Measurements from ENCODE around the gene ASPG. TPM values are rescaled to one million over a fixed set of nuclear protein-coding genes. Genes with fewer than 3 reads are reported as not detected.

ASPG gene
- total RNA-seq, 1 donor from 2014 or later: 1.2 TPM

- TF ChIP-seq EZH2 (IDR thresholded peaks at IDR 0.05) (peak; percentile 22), EZH2phosphoT487 (IDR thresholded peaks at IDR 0.05) (no peak), CTCF (IDR thresholded peaks at IDR 0.05) (peak; percentile 25)
- Histone ChIP-seq H3K79me2 (ENCODE audit: low read depth) (peaks cover 20% of the 10 kb centered on the region), H3K36me3 (no peaks in the 10 kb centered on the region), H3K27me3 (peaks cover 51% of the 10 kb centered on the region), H3K4me1 (peaks cover 43% of the 10 kb centered on the region), H4K20me1 (ENCODE audit: low read depth) (peaks cover 43% of the 10 kb centered on the region), H3K9ac (no peak overlapping the region), H3K4me3 (peak overlapping the region; percentile 59), H2AFZ (replicated peaks) (peak overlapping the region; percentile 70), H3F3A (ENCODE audit: low read depth) (peaks cover 6% of the 10 kb centered on the region), H3K4me2 (peak overlapping the region; percentile 92), H3K9me3 (ENCODE audit: low read depth) (no peaks in the 10 kb centered on the region), H3K27ac (no peak overlapping the region)
- Mint-ChIP-seq H3K4me1 (peaks cover 15% of the 10 kb centered on the region), H3K27ac (no peak overlapping the region), H3K36me3 (no peaks in the 10 kb centered on the region), H3K9me3 (no peaks in the 10 kb centered on the region), H3K4me3 (peak overlapping the region; percentile 73), H3K27me3 (ENCODE audit: insufficient read depth, low read depth) (peaks cover 38% of the 10 kb centered on the region)
- DNase-seq (ENCODE audit: low spot score): peak; percentile 75
Measured at GRCh38 chr14:104135904-104136471, 50.5 kb downstream of the ASPG start.

DNA sequence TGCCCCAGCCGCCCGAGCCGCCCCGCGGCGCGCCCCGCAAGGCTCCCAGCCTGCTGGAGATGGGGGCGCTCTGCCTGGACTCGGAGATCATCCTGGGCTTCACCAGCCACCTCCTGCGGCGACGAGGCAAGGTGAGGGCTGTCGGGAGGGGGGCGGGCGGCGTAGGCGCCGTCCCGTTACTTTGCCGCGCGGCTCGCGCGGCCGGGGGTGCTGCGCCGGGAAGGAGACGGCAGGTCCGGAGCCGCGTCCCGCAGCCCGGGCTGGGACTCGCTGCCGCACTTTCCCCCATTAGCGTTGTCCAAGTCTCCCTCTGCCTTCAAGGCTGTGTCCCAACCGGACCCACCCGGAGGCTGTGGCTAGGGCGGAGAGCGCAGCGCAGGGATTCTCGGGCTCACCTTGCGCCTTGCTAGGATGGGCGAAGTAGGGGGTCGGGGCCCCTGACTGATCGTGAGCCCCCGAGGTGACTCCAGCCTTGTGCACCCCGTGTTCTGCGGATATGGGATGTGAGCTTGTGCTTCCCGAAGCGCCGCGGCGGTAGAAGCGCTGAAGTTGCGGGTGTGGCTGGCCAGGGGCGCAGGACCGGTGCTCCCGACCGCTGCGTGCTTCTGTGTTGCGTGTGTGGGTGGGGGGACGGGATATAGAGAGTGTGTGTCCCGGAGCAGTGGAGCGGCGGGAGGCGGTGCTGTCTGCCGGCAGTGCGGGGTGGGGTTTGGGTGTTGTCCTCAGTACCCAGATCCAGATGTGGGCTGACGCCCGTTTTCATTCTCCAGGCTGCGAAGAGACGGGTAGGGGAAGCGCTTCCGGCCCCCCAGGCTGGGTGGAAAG, 51.2 kb downstream of the ASPG start:
- Histone ChIP-seq H3F3A (ENCODE audit: low read depth) (peaks cover 6% of the 10 kb centered on the region), H3K4me1 (peaks cover 47% of the 10 kb centered on the region), H3K4me2 (peak overlapping the region; percentile 92), H3K4me3 (peak overlapping the region; percentile 59), H2AFZ (replicated peaks) (no peak overlapping the region), H3K27ac (no peak overlapping the region), H3K27me3 (peaks cover 51% of the 10 kb centered on the region), H3K36me3 (no peaks in the 10 kb centered on the region), H3K79me2 (ENCODE audit: low read depth) (peaks cover 27% of the 10 kb centered on the region), H4K20me1 (ENCODE audit: low read depth) (peaks cover 48% of the 10 kb centered on the region), H3K9ac (no peak overlapping the region), H3K9me3 (ENCODE audit: low read depth) (no peaks in the 10 kb centered on the region)
- Mint-ChIP-seq H3K9me3 (no peaks in the 10 kb centered on the region), H3K27me3 (ENCODE audit: insufficient read depth, low read depth) (peaks cover 36% of the 10 kb centered on the region), H3K36me3 (no peaks in the 10 kb centered on the region), H3K4me1 (peaks cover 15% of the 10 kb centered on the region), H3K4me3 (peak overlapping the region; percentile 81), H3K27ac (no peak overlapping the region)
- no peak for TF ChIP-seq CTCF (IDR thresholded peaks at IDR 0.05)
- peak; percentile 95 for TF ChIP-seq EZH2phosphoT487 (IDR thresholded peaks at IDR 0.05)
- peak; percentile 96 for TF ChIP-seq EZH2 (IDR thresholded peaks at IDR 0.05)
- peak; percentile 55 for DNase-seq (ENCODE audit: low spot score)

- DNase-seq (ENCODE audit: low spot score): peak; percentile 92
- peak overlapping the region; percentile 73 for H2AFZ ChIP-seq (replicated peaks)
- H4K20me1 ChIP-seq (ENCODE audit: low read depth): peaks cover 56% of the 10 kb centered on the region
- H3K4me1 ChIP-seq: peaks cover 47% of the 10 kb centered on the region
- no peaks in the 10 kb centered on the region for H3K9me3 Mint-ChIP-seq
- H3K36me3 ChIP-seq: no peaks in the 10 kb centered on the region
- H3K27me3 ChIP-seq: peaks cover 51% of the 10 kb centered on the region
- no peaks in the 10 kb centered on the region for H3K9me3 ChIP-seq (ENCODE audit: low read depth)
- H3K27me3 Mint-ChIP-seq (ENCODE audit: insufficient read depth, low read depth): peaks cover 31% of the 10 kb centered on the region
- H3K27ac Mint-ChIP-seq: no peak overlapping the region
- H3F3A ChIP-seq (ENCODE audit: low read depth): peaks cover 6% of the 10 kb centered on the region
- peak overlapping the region; percentile 92 for H3K4me2 ChIP-seq
- peak overlapping the region; percentile 59 for H3K4me3 ChIP-seq
- peak; percentile 16 for TF ChIP-seq EZH2 (IDR thresholded peaks at IDR 0.05)
- peak; percentile 56 for TF ChIP-seq EZH2phosphoT487 (IDR thresholded peaks at IDR 0.05)
- TF ChIP-seq CTCF (IDR thresholded peaks at IDR 0.05): peak; percentile 84
- no peaks in the 10 kb centered on the region for H3K36me3 Mint-ChIP-seq
- H3K27ac ChIP-seq: no peak overlapping the region
- H3K79me2 ChIP-seq (ENCODE audit: low read depth): peaks cover 36% of the 10 kb centered on the region
- H3K4me1 Mint-ChIP-seq: peaks cover 15% of the 10 kb centered on the region
- no peak overlapping the region for H3K9ac ChIP-seq
- H3K4me3 Mint-ChIP-seq: peak overlapping the region; percentile 81
Measured at GRCh38 chr14:104137297-104138097, 52.0 kb downstream of the ASPG start.

Measured in neural progenitor cell (in vitro differentiated cells).